Measurements from ENCODE around the gene BMP7. TPM values are rescaled to one million over a fixed set of nuclear protein-coding genes. Genes with fewer than 3 reads are reported as not detected.

Gene BMP7
- total and polyA plus RNA-seq, 10 donors = 0.26 to 1.5 (median 0.75) TPM; not detected in 1

DNA sequence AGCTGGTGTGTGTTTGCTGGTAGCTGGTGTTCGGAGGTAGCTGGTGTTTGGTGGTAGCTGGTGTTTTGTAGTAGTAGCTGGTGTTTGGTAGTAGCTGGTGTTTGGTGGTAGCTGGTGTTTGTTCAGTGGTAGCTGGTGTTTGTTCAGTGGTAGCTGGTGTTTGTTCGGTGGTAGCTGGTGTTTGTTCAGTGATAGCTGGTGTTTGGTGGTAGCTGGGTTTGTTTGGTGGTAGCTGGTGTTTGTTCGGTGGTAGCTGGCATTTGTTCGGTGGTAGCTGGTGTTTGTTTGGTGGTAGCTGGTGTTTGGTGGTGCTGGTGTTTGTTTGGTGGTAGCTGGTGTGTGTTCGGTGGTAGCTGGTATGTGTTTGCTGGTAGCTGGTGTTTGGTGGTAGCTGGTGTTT lies 48.0 kb downstream of the BMP7 start:
- H3K4me1 ChIP-seq = peaks cover 0 to 11% (median 0%) of the 10 kb centered on the region in 6 donors
- DNase-seq = no peak
- no peaks in the 10 kb centered on the region for H3K9me3 ChIP-seq
- H3K4me3 ChIP-seq = no peak overlapping the region
- no peak for TF ChIP-seq POLR2A (IDR thresholded peaks at IDR 0.05)
- TF ChIP-seq, protein P1, sequence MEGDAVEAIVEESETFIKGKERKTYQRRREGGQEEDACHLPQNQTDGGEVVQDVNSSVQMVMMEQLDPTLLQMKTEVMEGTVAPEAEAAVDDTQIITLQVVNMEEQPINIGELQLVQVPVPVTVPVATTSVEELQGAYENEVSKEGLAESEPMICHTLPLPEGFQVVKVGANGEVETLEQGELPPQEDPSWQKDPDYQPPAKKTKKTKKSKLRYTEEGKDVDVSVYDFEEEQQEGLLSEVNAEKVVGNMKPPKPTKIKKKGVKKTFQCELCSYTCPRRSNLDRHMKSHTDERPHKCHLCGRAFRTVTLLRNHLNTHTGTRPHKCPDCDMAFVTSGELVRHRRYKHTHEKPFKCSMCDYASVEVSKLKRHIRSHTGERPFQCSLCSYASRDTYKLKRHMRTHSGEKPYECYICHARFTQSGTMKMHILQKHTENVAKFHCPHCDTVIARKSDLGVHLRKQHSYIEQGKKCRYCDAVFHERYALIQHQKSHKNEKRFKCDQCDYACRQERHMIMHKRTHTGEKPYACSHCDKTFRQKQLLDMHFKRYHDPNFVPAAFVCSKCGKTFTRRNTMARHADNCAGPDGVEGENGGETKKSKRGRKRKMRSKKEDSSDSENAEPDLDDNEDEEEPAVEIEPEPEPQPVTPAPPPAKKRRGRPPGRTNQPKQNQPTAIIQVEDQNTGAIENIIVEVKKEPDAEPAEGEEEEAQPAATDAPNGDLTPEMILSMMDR (IDR thresholded peaks at IDR 0.05 in 8 of 11, conservative IDR thresholded peaks at IDR 0.05 in 3 of 11) = no peak
- no peak for TF ChIP-seq POLR2AphosphoS5 (IDR thresholded peaks at IDR 0.05)
- peaks cover 0 to 17% (median 0%) of the 10 kb centered on the region in 7 donors for H3K27me3 ChIP-seq (replicated peaks in 1 of 7)
- 89 to 95% (median 92%) methylated on average over 5 of the region's 5 CpGs for WGBS, 5 donors
- no peaks in the 10 kb centered on the region for H3K36me3 ChIP-seq
- intact Hi-C loops (cut with DNase I; ENCODE audit: low total_unique reads) = no loop called here
- no peak overlapping the region for H3K27ac ChIP-seq

DNA sequence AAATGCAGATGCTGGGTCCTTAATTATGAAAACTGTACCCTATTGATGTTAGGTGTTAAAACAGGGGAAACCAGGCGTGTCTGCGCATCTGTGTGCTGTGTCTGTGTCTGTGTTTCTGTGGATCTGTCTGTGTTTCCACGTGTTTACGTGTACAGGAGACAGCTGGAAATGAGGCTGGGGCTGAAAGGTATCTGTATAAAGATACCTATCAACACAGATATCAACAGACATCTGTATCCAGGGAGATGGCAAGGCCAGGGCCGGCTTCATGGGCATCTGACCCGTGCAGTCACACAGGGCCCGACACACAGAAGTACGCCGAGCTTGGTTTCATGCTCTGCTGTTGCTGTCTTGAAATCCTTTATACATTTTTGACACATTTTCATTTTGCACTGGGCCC lies 48.6 kb downstream of the BMP7 start:
- intact Hi-C loops (cut with DNase I; ENCODE audit: low total_unique reads) = no loop called here
- Histone ChIP-seq H3K9me3 (no peaks in the 10 kb centered on the region), H3K4me3 (no peak overlapping the region), H3K36me3 (no peaks in the 10 kb centered on the region), H3K27me3 (replicated peaks in 1 of 7) (peaks cover 0 to 17% (median 0%) of the 10 kb centered on the region in 7 donors), H3K27ac (no peak overlapping the region), H3K4me1 (peaks cover 0 to 8% (median 0%) of the 10 kb centered on the region in 6 donors)
- TF ChIP-seq POLR2A (IDR thresholded peaks at IDR 0.05) = no peak
- no peak for TF ChIP-seq POLR2AphosphoS5 (IDR thresholded peaks at IDR 0.05)
- TF ChIP-seq, protein P1 (IDR thresholded peaks at IDR 0.05 in 8 of 11, conservative IDR thresholded peaks at IDR 0.05 in 3 of 11) = no peak
- no peak for DNase-seq
- 72 to 86% (median 82%) methylated on average over 9 of the region's 9 CpGs for WGBS, 5 donors

DNA sequence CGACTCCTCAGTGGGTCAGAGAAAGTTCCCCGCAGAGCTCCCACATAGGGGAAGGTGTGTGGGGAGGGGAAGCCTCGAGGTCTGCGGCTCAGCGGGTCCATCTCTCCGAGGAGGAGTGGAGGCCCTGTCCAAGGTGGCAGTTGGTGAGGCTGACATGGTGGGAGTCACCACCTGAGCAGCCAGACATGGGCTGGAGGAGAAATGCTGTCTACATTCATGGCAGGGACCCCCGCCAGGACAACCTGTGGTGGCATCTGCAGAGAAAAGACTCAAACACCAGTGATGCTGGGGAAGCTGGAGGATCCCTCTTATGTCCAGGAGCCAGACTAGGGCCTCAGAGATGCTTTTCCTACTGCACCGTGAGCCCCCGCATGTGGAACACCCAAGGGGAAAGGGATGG lies 49.8 kb downstream of the BMP7 start:
- no peak overlapping the region for H3K4me3 ChIP-seq
- peaks cover 0 to 6% (median 0%) of the 10 kb centered on the region in 6 donors for H3K4me1 ChIP-seq
- TF ChIP-seq, protein P1 (IDR thresholded peaks at IDR 0.05 in 8 of 11, conservative IDR thresholded peaks at IDR 0.05 in 3 of 11) = no peak
- TF ChIP-seq POLR2A (IDR thresholded peaks at IDR 0.05) = no peak
- no peak for TF ChIP-seq POLR2AphosphoS5 (IDR thresholded peaks at IDR 0.05)
- no peaks in the 10 kb centered on the region for H3K36me3 ChIP-seq
- H3K27me3 ChIP-seq (replicated peaks in 1 of 7) = peaks cover 0 to 14% (median 0%) of the 10 kb centered on the region in 7 donors
- intact Hi-C loops (cut with DNase I; ENCODE audit: low total_unique reads) = no loop called here
- no peak overlapping the region for H3K27ac ChIP-seq
- WGBS, 5 donors = 63 to 80% (median 71%) methylated on average over 5 to 9 of the region's 9 CpGs
- DNase-seq = no peak
- no peaks in the 10 kb centered on the region for H3K9me3 ChIP-seq

DNA sequence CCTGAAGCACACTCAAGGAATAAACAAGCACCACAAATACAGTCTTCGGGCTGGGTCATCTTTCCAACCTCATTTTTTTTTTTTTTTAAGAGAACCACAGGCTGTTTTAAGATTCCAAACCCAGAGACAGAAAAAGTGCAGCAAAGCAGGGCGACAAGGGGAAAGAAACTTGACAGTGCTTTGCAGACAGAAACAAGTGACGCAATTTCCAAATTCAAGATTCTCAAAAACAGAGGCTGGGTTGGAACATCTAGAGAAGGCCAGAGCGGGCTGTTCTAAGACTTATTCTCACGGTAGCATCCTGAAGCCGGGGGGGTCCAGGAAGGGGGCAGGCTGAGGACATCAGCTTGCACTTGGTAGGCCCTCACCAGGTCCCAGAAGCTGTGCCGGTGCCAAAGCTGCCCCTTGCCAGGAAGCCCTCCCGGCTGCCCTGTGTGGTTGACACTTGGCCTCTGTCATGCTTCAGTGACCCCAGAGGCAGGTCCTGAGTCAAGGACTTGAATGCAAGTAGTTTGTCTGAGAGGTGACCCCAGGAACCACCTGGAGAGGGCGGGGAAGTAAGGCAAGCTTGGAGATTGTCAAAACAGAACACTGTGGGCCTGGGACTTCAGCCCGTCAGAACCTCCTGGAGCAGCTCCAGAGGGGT lies 50.5 kb downstream of the BMP7 start:
- H3K4me3 ChIP-seq = no peak overlapping the region
- 76 to 86% (median 76%) methylated on average over 10 of the region's 10 CpGs for WGBS, 5 donors
- H3K9me3 ChIP-seq = no peaks in the 10 kb centered on the region
- intact Hi-C loops (cut with DNase I; ENCODE audit: low total_unique reads) = no loop called here
- H3K27me3 ChIP-seq (replicated peaks in 1 of 7) = peaks cover 0 to 15% (median 0%) of the 10 kb centered on the region in 7 donors
- TF ChIP-seq POLR2A (IDR thresholded peaks at IDR 0.05) = no peak
- no peak overlapping the region for H3K27ac ChIP-seq
- no peak for DNase-seq
- H3K4me1 ChIP-seq = peaks cover 0 to 6% (median 0%) of the 10 kb centered on the region in 6 donors
- no peaks in the 10 kb centered on the region for H3K36me3 ChIP-seq

Data from spleen (tissue), 11 donors.